ENCODE data around the gene TMEM178B.

The TMEM178B gene

GRCh38 chr7:141407893-141408292 lies 334.0 kb downstream of the TMEM178B start:
- Histone ChIP-seq H3K9me3 (ENCODE audit: control insufficient read depth in 2 of 2, low read length in 2 of 2) (no peaks in the 10 kb centered on the region), H3K4me1 (ENCODE audit: control insufficient read depth in 2 of 2, insufficient read depth in 2 of 2, low read length in 2 of 2) (no peaks in the 10 kb centered on the region), H3K27me3 (ENCODE audit: control insufficient read depth in 2 of 2, insufficient read depth in 2 of 2, low read length in 2 of 2) (no peaks in the 10 kb centered on the region), H3K9ac (ENCODE audit: low read depth in 1 of 2, low read length in 2 of 2) (no peak overlapping the region), H3K4me3 (ENCODE audit: low read length in 2 of 2) (no peak overlapping the region), H3K36me3 (ENCODE audit: control insufficient read depth in 2 of 2, insufficient read depth in 2 of 2, low read length in 2 of 2) (no peaks in the 10 kb centered on the region), H3K27ac (ENCODE audit: low read depth in 2 of 2, low read length in 2 of 2) (no peak overlapping the region)

DNA sequence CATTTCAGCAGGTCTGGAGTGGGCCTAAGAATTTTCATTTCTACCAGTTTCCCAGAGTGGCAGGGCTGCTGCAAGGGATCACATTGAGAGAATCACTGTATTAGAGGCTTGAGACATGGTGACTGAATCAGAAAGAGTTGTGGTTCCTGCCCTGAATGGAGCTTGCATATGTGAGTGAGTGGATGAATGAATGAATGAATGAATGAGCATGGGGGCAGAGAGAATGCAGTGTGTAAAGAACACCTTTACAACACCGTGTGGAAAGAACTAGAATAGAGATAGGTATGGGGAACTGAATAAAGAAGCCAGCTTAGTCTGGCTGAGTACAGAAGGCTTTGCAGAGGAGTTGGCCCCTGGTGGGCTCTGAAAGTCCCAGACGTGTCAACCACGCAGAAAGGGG lies 334.6 kb downstream of the TMEM178B start:
- H3K9ac ChIP-seq (ENCODE audit: low read depth in 1 of 2, low read length in 2 of 2), result no peak overlapping the region
- no peaks in the 10 kb centered on the region for H3K9me3 ChIP-seq (ENCODE audit: control insufficient read depth in 2 of 2, low read length in 2 of 2)
- H3K27me3 ChIP-seq (ENCODE audit: control insufficient read depth in 2 of 2, insufficient read depth in 2 of 2, low read length in 2 of 2), result no peaks in the 10 kb centered on the region
- H3K4me1 ChIP-seq (ENCODE audit: control insufficient read depth in 2 of 2, insufficient read depth in 2 of 2, low read length in 2 of 2), result no peaks in the 10 kb centered on the region
- H3K36me3 ChIP-seq (ENCODE audit: control insufficient read depth in 2 of 2, insufficient read depth in 2 of 2, low read length in 2 of 2), result no peaks in the 10 kb centered on the region
- H3K4me3 ChIP-seq (ENCODE audit: low read length in 2 of 2), result no peak overlapping the region
- H3K27ac ChIP-seq (ENCODE audit: low read depth in 2 of 2, low read length in 2 of 2), result no peak overlapping the region

DNA sequence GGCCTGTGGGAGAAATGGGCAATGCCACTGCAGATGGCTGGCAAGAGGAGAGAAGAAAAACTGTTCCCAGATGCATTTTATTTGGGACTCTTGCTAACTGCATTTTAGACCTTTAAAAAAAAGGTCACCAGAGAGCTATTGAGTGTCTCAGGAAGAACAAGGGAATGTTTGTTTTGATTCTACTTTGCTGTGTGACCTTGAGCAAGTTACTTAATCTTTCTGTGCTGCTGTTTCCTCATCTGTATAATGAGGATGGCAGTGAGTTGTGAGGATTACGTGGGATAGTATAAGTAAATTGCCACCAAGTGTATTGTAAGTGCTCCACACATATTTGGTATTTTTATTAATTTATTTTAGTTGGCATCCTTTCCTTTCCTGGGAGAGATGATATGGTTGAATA lies 335.4 kb downstream of the TMEM178B start:
- H3K9me3 ChIP-seq (ENCODE audit: control insufficient read depth in 2 of 2, low read length in 2 of 2), result no peaks in the 10 kb centered on the region
- H3K4me1 ChIP-seq (ENCODE audit: control insufficient read depth in 2 of 2, insufficient read depth in 2 of 2, low read length in 2 of 2), result no peaks in the 10 kb centered on the region
- no peaks in the 10 kb centered on the region for H3K27me3 ChIP-seq (ENCODE audit: control insufficient read depth in 2 of 2, insufficient read depth in 2 of 2, low read length in 2 of 2)
- H3K36me3 ChIP-seq (ENCODE audit: control insufficient read depth in 2 of 2, insufficient read depth in 2 of 2, low read length in 2 of 2), result no peaks in the 10 kb centered on the region
- no peak overlapping the region for H3K27ac ChIP-seq (ENCODE audit: low read depth in 2 of 2, low read length in 2 of 2)
- no peak overlapping the region for H3K4me3 ChIP-seq (ENCODE audit: low read length in 2 of 2)
- no peak overlapping the region for H3K9ac ChIP-seq (ENCODE audit: low read depth in 1 of 2, low read length in 2 of 2)

GRCh38 chr7:141409801-141410329 lies 336.0 kb downstream of the TMEM178B start:
- Histone ChIP-seq H3K9ac (ENCODE audit: low read depth in 1 of 2, low read length in 2 of 2) (no peak overlapping the region), H3K27ac (ENCODE audit: low read depth in 2 of 2, low read length in 2 of 2) (no peak overlapping the region), H3K36me3 (ENCODE audit: control insufficient read depth in 2 of 2, insufficient read depth in 2 of 2, low read length in 2 of 2) (no peaks in the 10 kb centered on the region), H3K9me3 (ENCODE audit: control insufficient read depth in 2 of 2, low read length in 2 of 2) (no peaks in the 10 kb centered on the region), H3K27me3 (ENCODE audit: control insufficient read depth in 2 of 2, insufficient read depth in 2 of 2, low read length in 2 of 2) (no peaks in the 10 kb centered on the region), H3K4me1 (ENCODE audit: control insufficient read depth in 2 of 2, insufficient read depth in 2 of 2, low read length in 2 of 2) (no peaks in the 10 kb centered on the region), H3K4me3 (ENCODE audit: low read length in 2 of 2) (no peak overlapping the region)

DNA sequence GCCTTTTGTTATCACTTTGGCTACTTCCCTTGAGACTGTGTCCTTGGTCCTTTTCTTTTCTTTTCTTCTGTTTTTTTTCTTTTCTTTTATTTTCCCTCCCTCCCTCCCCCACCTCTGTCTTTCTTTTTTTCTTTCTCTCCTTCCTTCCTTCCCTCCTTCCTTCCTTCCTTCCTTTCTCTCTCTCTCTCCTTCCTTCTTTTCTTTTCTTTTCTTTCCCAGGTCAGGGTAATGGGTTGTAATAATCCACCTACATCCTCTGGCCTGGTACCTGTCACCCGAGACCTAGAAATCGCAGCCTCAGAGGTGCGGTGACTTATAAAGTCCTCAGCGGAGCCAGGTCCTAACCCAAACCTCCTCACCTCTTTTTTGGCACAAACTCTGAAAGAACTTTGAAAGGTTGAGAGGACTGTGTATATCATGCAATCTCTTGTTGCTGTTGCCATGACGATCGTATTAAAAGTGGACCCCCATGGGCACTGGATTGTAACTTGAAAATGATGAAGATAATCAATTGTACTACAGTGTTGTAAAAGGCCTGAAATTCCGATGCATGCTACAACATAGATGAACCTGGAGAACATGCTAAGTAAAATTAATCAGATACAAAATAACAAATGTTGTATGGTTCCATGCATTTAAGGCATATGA lies 336.6 kb downstream of the TMEM178B start:
- Histone ChIP-seq H3K27ac (ENCODE audit: low read depth in 2 of 2, low read length in 2 of 2) (no peak overlapping the region), H3K4me1 (ENCODE audit: control insufficient read depth in 2 of 2, insufficient read depth in 2 of 2, low read length in 2 of 2) (no peaks in the 10 kb centered on the region), H3K36me3 (ENCODE audit: control insufficient read depth in 2 of 2, insufficient read depth in 2 of 2, low read length in 2 of 2) (no peaks in the 10 kb centered on the region), H3K9me3 (ENCODE audit: control insufficient read depth in 2 of 2, low read length in 2 of 2) (no peaks in the 10 kb centered on the region), H3K9ac (ENCODE audit: low read depth in 1 of 2, low read length in 2 of 2) (no peak overlapping the region), H3K27me3 (ENCODE audit: control insufficient read depth in 2 of 2, insufficient read depth in 2 of 2, low read length in 2 of 2) (no peaks in the 10 kb centered on the region), H3K4me3 (ENCODE audit: low read length in 2 of 2) (no peak overlapping the region)

DNA sequence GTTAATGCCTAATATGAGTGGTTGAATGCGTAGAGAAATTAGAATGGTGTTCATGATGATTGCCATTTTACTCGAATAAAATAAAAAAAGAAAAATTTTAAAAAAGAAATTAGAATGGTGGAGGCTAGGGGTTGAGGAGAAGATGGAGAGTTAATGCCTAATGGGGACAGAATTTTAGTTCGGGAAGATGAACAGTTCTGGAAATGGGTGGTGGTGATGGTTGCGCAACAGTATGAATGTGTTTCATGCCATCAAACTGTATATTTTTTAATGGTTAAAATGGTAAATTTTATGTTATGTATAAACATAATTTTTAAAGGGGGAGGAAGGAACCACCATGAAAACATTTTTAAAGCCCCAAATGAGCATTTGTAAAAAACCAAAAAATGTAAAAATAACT lies 337.3 kb downstream of the TMEM178B start:
- Histone ChIP-seq H3K9me3 (ENCODE audit: control insufficient read depth in 2 of 2, low read length in 2 of 2) (no peaks in the 10 kb centered on the region), H3K4me3 (ENCODE audit: low read length in 2 of 2) (no peak overlapping the region), H3K27me3 (ENCODE audit: control insufficient read depth in 2 of 2, insufficient read depth in 2 of 2, low read length in 2 of 2) (no peaks in the 10 kb centered on the region), H3K36me3 (ENCODE audit: control insufficient read depth in 2 of 2, insufficient read depth in 2 of 2, low read length in 2 of 2) (no peaks in the 10 kb centered on the region), H3K27ac (ENCODE audit: low read depth in 2 of 2, low read length in 2 of 2) (no peak overlapping the region), H3K4me1 (ENCODE audit: control insufficient read depth in 2 of 2, insufficient read depth in 2 of 2, low read length in 2 of 2) (no peaks in the 10 kb centered on the region), H3K9ac (ENCODE audit: low read depth in 1 of 2, low read length in 2 of 2) (no peak overlapping the region)

DNA sequence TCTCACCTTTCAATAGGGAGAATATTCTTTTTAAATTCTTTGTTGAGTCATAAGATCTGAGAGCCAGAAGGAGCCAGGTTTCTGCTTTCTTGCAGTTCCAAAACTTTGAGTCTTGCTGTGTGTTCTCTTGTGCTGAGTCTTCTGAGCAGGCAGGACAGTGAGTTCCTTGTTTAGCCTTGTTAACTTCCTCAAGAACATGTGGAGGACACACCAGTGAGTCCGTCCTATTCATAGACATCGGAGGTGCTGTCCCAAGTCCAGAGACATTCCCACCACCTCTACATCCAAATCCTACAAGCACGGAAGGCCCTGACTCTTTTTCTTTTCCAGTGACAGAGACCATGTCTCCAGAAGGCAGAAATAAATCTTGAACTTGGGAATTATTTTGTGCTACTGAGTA lies 342.1 kb downstream of the TMEM178B start:
- no peaks in the 10 kb centered on the region for H3K9me3 ChIP-seq (ENCODE audit: control insufficient read depth in 2 of 2, low read length in 2 of 2)
- H3K27me3 ChIP-seq (ENCODE audit: control insufficient read depth in 2 of 2, insufficient read depth in 2 of 2, low read length in 2 of 2), result no peaks in the 10 kb centered on the region
- H3K4me1 ChIP-seq (ENCODE audit: control insufficient read depth in 2 of 2, insufficient read depth in 2 of 2, low read length in 2 of 2), result no peaks in the 10 kb centered on the region
- no peak overlapping the region for H3K27ac ChIP-seq (ENCODE audit: low read depth in 2 of 2, low read length in 2 of 2)
- H3K9ac ChIP-seq (ENCODE audit: low read depth in 1 of 2, low read length in 2 of 2), result no peak overlapping the region
- no peak overlapping the region for H3K4me3 ChIP-seq (ENCODE audit: low read length in 2 of 2)
- H3K36me3 ChIP-seq (ENCODE audit: control insufficient read depth in 2 of 2, insufficient read depth in 2 of 2, low read length in 2 of 2), result no peaks in the 10 kb centered on the region

DNA sequence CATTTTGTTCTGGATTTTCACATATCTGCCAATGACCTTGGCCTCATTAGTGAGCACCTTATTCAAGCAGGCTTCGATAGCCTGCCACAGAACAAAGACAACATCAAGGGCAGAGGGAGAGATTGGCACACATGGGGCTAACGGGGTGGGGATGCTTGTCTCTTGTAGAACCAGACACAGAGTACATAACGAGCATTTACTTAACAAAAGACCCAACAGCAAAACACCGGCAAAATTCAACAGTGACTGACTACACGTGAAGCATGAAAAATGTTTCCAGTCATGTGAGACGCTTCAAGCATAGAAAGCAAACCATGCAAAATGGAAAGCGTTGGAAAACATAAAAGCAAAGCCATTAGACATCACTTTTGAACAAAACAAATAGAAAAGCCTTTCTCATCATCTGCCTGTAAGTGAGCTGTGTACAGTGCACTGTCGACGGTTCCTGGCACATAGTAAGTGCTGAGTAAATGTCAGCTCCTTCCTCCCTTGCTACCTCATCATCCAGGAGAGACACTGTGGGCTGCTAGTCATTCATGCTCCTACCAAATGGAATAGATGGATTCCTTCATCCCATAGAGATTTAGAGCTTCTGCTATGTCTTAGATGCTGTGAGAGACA lies 342.9 kb downstream of the TMEM178B start:
- H3K4me3 ChIP-seq (ENCODE audit: low read length in 2 of 2), result no peak overlapping the region
- no peak overlapping the region for H3K9ac ChIP-seq (ENCODE audit: low read depth in 1 of 2, low read length in 2 of 2)
- H3K4me1 ChIP-seq (ENCODE audit: control insufficient read depth in 2 of 2, insufficient read depth in 2 of 2, low read length in 2 of 2), result no peaks in the 10 kb centered on the region
- H3K27ac ChIP-seq (ENCODE audit: low read depth in 2 of 2, low read length in 2 of 2), result no peak overlapping the region
- no peaks in the 10 kb centered on the region for H3K9me3 ChIP-seq (ENCODE audit: control insufficient read depth in 2 of 2, low read length in 2 of 2)
- H3K27me3 ChIP-seq (ENCODE audit: control insufficient read depth in 2 of 2, insufficient read depth in 2 of 2, low read length in 2 of 2), result no peaks in the 10 kb centered on the region
- H3K36me3 ChIP-seq (ENCODE audit: control insufficient read depth in 2 of 2, insufficient read depth in 2 of 2, low read length in 2 of 2), result no peaks in the 10 kb centered on the region

GRCh38 chr7:141417506-141417905 lies 343.6 kb downstream of the TMEM178B start:
- Histone ChIP-seq H3K9me3 (ENCODE audit: control insufficient read depth in 2 of 2, low read length in 2 of 2) (no peaks in the 10 kb centered on the region), H3K27me3 (ENCODE audit: control insufficient read depth in 2 of 2, insufficient read depth in 2 of 2, low read length in 2 of 2) (no peaks in the 10 kb centered on the region), H3K9ac (ENCODE audit: low read depth in 1 of 2, low read length in 2 of 2) (no peak overlapping the region), H3K4me1 (ENCODE audit: control insufficient read depth in 2 of 2, insufficient read depth in 2 of 2, low read length in 2 of 2) (no peaks in the 10 kb centered on the region), H3K27ac (ENCODE audit: low read depth in 2 of 2, low read length in 2 of 2) (no peak overlapping the region), H3K36me3 (ENCODE audit: control insufficient read depth in 2 of 2, insufficient read depth in 2 of 2, low read length in 2 of 2) (no peaks in the 10 kb centered on the region), H3K4me3 (ENCODE audit: low read length in 2 of 2) (no peak overlapping the region)

DNA sequence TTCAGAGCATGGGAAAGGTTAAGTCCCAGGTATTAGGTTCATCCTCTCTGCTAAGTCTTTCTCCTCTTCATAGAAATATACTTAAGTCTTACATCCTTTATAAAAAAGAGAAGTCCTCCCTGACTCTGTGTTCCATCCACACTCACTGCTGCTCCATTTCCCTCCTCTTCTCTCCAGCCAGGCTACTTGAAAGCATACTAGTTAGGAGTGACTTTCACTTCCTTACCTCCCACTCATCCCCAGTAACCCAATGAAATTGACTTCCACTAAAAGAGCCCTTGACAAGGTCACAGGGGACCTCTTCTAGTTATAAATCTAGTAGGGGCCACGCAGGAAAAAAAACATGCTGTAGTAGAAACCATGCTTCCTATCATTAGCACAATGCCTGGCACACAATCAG lies 344.2 kb downstream of the TMEM178B start:
- Histone ChIP-seq H3K4me3 (ENCODE audit: low read length in 2 of 2) (no peak overlapping the region), H3K9me3 (ENCODE audit: control insufficient read depth in 2 of 2, low read length in 2 of 2) (no peaks in the 10 kb centered on the region), H3K27me3 (ENCODE audit: control insufficient read depth in 2 of 2, insufficient read depth in 2 of 2, low read length in 2 of 2) (no peaks in the 10 kb centered on the region), H3K27ac (ENCODE audit: low read depth in 2 of 2, low read length in 2 of 2) (no peak overlapping the region), H3K36me3 (ENCODE audit: control insufficient read depth in 2 of 2, insufficient read depth in 2 of 2, low read length in 2 of 2) (no peaks in the 10 kb centered on the region), H3K4me1 (ENCODE audit: control insufficient read depth in 2 of 2, insufficient read depth in 2 of 2, low read length in 2 of 2) (no peaks in the 10 kb centered on the region), H3K9ac (ENCODE audit: low read depth in 1 of 2, low read length in 2 of 2) (no peak overlapping the region)

All from mucosa of rectum (tissue), 2 donors.